ENCODE measurements around the gene EIF4E3.

Gene EIF4E3

GRCh38 chr3:71634671-71635070 lies 90.5 kb downstream of the EIF4E3 start:
- no peaks in the 10 kb centered on the region for H3K36me3 ChIP-seq
- H3K27ac ChIP-seq: no peak overlapping the region
- H3K9me3 ChIP-seq (ENCODE audit: severe bottlenecking): no peaks in the 10 kb centered on the region
- H3K27me3 ChIP-seq (ENCODE audit: insufficient read depth, low read depth, severe bottlenecking): no peaks in the 10 kb centered on the region
- DNase-seq: no peak
- no peak for TF ChIP-seq CTCF (IDR thresholded peaks at IDR 0.05; ENCODE audit: low read depth, low read length)
- no peak overlapping the region for H3K4me3 ChIP-seq (ENCODE audit: low read depth, low read length)

GRCh38 chr3:71629711-71630110 lies 95.5 kb downstream of the EIF4E3 start:
- DNase-seq: no peak
- H3K4me3 ChIP-seq (ENCODE audit: low read depth, low read length): no peak overlapping the region
- H3K9me3 ChIP-seq (ENCODE audit: severe bottlenecking): no peaks in the 10 kb centered on the region
- H3K27me3 ChIP-seq (ENCODE audit: insufficient read depth, low read depth, severe bottlenecking): no peaks in the 10 kb centered on the region
- no peaks in the 10 kb centered on the region for H3K36me3 ChIP-seq
- no peak for TF ChIP-seq CTCF (IDR thresholded peaks at IDR 0.05; ENCODE audit: low read depth, low read length)
- H3K27ac ChIP-seq: no peak overlapping the region

- no peak for TF ChIP-seq CTCF (IDR thresholded peaks at IDR 0.05; ENCODE audit: low read depth, low read length)
- Histone ChIP-seq H3K9me3 (ENCODE audit: severe bottlenecking) (no peaks in the 10 kb centered on the region), H3K27me3 (ENCODE audit: insufficient read depth, low read depth, severe bottlenecking) (no peaks in the 10 kb centered on the region), H3K36me3 (no peaks in the 10 kb centered on the region), H3K27ac (no peak overlapping the region), H3K4me3 (ENCODE audit: low read depth, low read length) (no peak overlapping the region)
- DNase-seq: no peak
Measured at GRCh38 chr3:71629289-71629688, 95.9 kb downstream of the EIF4E3 start.

- H3K36me3 ChIP-seq: no peaks in the 10 kb centered on the region
- H3K4me3 ChIP-seq (ENCODE audit: low read depth, low read length): no peak overlapping the region
- no peak overlapping the region for H3K27ac ChIP-seq
- TF ChIP-seq CTCF (IDR thresholded peaks at IDR 0.05; ENCODE audit: low read depth, low read length): no peak
- DNase-seq: no peak
- H3K9me3 ChIP-seq (ENCODE audit: severe bottlenecking): no peaks in the 10 kb centered on the region
- H3K27me3 ChIP-seq (ENCODE audit: insufficient read depth, low read depth, severe bottlenecking): no peaks in the 10 kb centered on the region
Measured at GRCh38 chr3:71628522-71628921, 96.7 kb downstream of the EIF4E3 start.

- no peak overlapping the region for H3K4me3 ChIP-seq (ENCODE audit: low read depth, low read length)
- TF ChIP-seq CTCF (IDR thresholded peaks at IDR 0.05; ENCODE audit: low read depth, low read length): no peak
- H3K27me3 ChIP-seq (ENCODE audit: insufficient read depth, low read depth, severe bottlenecking): peaks cover 3% of the 10 kb centered on the region
- H3K9me3 ChIP-seq (ENCODE audit: severe bottlenecking): no peaks in the 10 kb centered on the region
- no peaks in the 10 kb centered on the region for H3K36me3 ChIP-seq
- DNase-seq: no peak
- no peak overlapping the region for H3K27ac ChIP-seq
Measured at GRCh38 chr3:71625676-71626075, 99.5 kb downstream of the EIF4E3 start.

Data from WERI-Rb-1 (cell line).